HCT116 (cell line): Measurements from ENCODE around the gene TMEM91.

Experiments used
- ATF3 ChIP-seq: IDR thresholded peaks from 2 replicates; pipeline ENCODE4 v1.6.1; 2012
- CEBPB ChIP-seq: IDR thresholded peaks from 2 replicates; pipeline ENCODE4 v1.6.1; 2012; ENCODE audit warnings: low read depth
- CTCF ChIP-seq, 3 experiments: fragments of 200-600 bp in 1 of 3; sonication (generic) in 1 of 3; IDR thresholded peaks in 2 of 3; conservative IDR thresholded peaks in 1 of 3; 2 replicates each; pipeline ENCODE4 v1.5.1; 2012 to 2017; ENCODE audit warnings: low read depth in 2 of 3, low read length in 2 of 3, antibody characterized with exemption in 1 of 3, borderline replicate concordance in 1 of 3, control low read depth in 1 of 3, mild to moderate bottlenecking in 1 of 3, mixed read lengths in 1 of 3, mixed run types in 1 of 3, moderate library complexity in 1 of 3; ENCODE audit not compliant: insufficient read depth in 1 of 3
- SIN3A ChIP-seq: IDR thresholded peaks from 2 replicates; pipeline ENCODE4 v1.6.1; 2012; ENCODE audit warnings: low read depth

- TF ChIP-seq CTCF (IDR thresholded peaks at IDR 0.05 in 2 of 3, conservative IDR thresholded peaks at IDR 0.05 in 1 of 3; ENCODE audit: borderline replicate concordance in 1 of 3, insufficient read depth in 1 of 3, low read depth in 2 of 3, low read length in 2 of 3) (no peak), SIN3A (no peak), ATF3 (no peak), CEBPB (no peak)
Observed at GRCh38 chr19:41391618-41392017, 15.3 kb downstream of the TMEM91 start.
